Hippocampal formation (tissue), 2 donors: ENCODE results near the gene MAP4K3.
"Not testable (repeated sequence)": the region's sequence is repeated elsewhere in the genome, so short reads cannot be mapped to it uniquely, and the experiment has no call there.

Experiments used
- DNase-seq, 2 donors: peaks; one replicate each; lab custom pipeline; 2025; lab: John Stamatoyannopoulos, UW

The MAP4K3 gene

GRCh38 chr2:39306626-39307025 is 130.5 kb downstream of the MAP4K3 start:
- DNase-seq: no peak

GRCh38 chr2:39304729-39305128 is 132.4 kb downstream of the MAP4K3 start:
- DNase-seq: no peak

- DNase-seq: no peak
Measured at GRCh38 chr2:39304200-39304599, 132.9 kb downstream of the MAP4K3 start.

- no peak for DNase-seq
Measured at GRCh38 chr2:39301352-39301751, 135.7 kb downstream of the MAP4K3 start.

- DNase-seq: no peak
Measured at GRCh38 chr2:39300044-39300978, 136.8 kb downstream of the MAP4K3 start.

GRCh38 chr2:39290433-39290832 is 146.7 kb downstream of the MAP4K3 start:
- no peak for DNase-seq

GRCh38 chr2:39289609-39290008 is 147.5 kb downstream of the MAP4K3 start:
- no peak for DNase-seq

- DNase-seq: no peak
Measured at GRCh38 chr2:39283561-39283960, 153.5 kb downstream of the MAP4K3 start.

- no peak for DNase-seq
Measured at GRCh38 chr2:39281391-39281790, 155.7 kb downstream of the MAP4K3 start.

GRCh38 chr2:39275016-39275415 is 162.1 kb downstream of the MAP4K3 start:
- no peak for DNase-seq

- no peak for DNase-seq
Measured at GRCh38 chr2:39269941-39270340, 167.1 kb downstream of the MAP4K3 start.

GRCh38 chr2:39266916-39267434 is 170.1 kb downstream of the MAP4K3 start:
- no peak for DNase-seq

- no peak for DNase-seq
Measured at GRCh38 chr2:39266139-39266805, 170.8 kb downstream of the MAP4K3 start.

GRCh38 chr2:39265315-39265714 is 171.8 kb downstream of the MAP4K3 start:
- DNase-seq: no peak

GRCh38 chr2:39264733-39265132 is 172.4 kb downstream of the MAP4K3 start:
- no peak for DNase-seq

- DNase-seq: no peak
Measured at GRCh38 chr2:39260087-39260486, 177.0 kb downstream of the MAP4K3 start.

- DNase-seq: no peak
Measured at GRCh38 chr2:39256040-39256439, 181.0 kb downstream of the MAP4K3 start.

- DNase-seq: no peak
Measured at GRCh38 chr2:39252888-39253518, 184.1 kb downstream of the MAP4K3 start.

GRCh38 chr2:39247512-39248043 is 189.5 kb downstream of the MAP4K3 start:
- DNase-seq: no peak

GRCh38 chr2:39246382-39246980 is 190.6 kb downstream of the MAP4K3 start:
- no peak for DNase-seq

- not testable (repeated sequence) for DNase-seq
Measured at GRCh38 chr2:39244963-39245625, 192.0 kb downstream of the MAP4K3 start.
